ENCODE measurements around the gene RAP1GAP2. TPM values are rescaled to one million over a fixed set of nuclear protein-coding genes. Genes with fewer than 3 reads are reported as not detected.

Gene RAP1GAP2
- total and polyA plus RNA-seq, 10 donors: 1.2 to 32.7 (median 14.1) TPM

DNA sequence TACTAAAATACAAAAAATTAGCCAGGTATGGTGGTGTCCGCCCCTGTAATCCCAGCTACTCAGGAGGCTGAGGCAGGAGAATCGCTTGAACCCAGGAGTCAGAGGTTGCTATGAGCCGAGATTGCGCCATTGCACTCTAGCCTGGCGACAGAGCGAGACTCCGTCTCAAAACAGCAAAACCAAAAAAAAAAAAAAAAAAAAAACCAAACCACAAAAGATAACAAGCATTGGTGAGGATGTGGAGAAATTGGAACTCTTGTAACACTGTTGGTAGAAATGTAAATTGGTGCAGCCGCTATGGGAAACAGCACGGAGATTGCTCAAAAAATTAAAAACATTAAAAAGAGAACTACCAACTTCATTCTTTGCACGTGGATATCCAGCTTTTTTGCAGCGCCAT lies 147.7 kb downstream of the RAP1GAP2 start:
- H3K4me1 ChIP-seq: peaks cover 0 to 35% (median 6%) of the 10 kb centered on the region in 6 donors
- H3K4me3 ChIP-seq: no peak overlapping the region
- H3K9me3 ChIP-seq: no peaks in the 10 kb centered on the region
- H3K27me3 ChIP-seq (replicated peaks in 1 of 7): peaks cover 0 to 13% (median 0%) of the 10 kb centered on the region in 7 donors
- no peak for TF ChIP-seq POLR2AphosphoS5 (IDR thresholded peaks at IDR 0.05)
- TF ChIP-seq, protein P1, sequence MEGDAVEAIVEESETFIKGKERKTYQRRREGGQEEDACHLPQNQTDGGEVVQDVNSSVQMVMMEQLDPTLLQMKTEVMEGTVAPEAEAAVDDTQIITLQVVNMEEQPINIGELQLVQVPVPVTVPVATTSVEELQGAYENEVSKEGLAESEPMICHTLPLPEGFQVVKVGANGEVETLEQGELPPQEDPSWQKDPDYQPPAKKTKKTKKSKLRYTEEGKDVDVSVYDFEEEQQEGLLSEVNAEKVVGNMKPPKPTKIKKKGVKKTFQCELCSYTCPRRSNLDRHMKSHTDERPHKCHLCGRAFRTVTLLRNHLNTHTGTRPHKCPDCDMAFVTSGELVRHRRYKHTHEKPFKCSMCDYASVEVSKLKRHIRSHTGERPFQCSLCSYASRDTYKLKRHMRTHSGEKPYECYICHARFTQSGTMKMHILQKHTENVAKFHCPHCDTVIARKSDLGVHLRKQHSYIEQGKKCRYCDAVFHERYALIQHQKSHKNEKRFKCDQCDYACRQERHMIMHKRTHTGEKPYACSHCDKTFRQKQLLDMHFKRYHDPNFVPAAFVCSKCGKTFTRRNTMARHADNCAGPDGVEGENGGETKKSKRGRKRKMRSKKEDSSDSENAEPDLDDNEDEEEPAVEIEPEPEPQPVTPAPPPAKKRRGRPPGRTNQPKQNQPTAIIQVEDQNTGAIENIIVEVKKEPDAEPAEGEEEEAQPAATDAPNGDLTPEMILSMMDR (IDR thresholded peaks at IDR 0.05 in 8 of 11, conservative IDR thresholded peaks at IDR 0.05 in 3 of 11): no peak
- no peak for TF ChIP-seq POLR2A (IDR thresholded peaks at IDR 0.05)
- no peak for DNase-seq
- peak overlapping the region in 3 of 8 donors; percentile 42 to 43 (median 42) for H3K27ac ChIP-seq
- intact Hi-C loops (cut with DNase I; ENCODE audit: low total_unique reads): no loop called here
- WGBS, 5 donors: 47 to 66% (median 49%) methylated on average over 11 of the region's 11 CpGs
- H3K36me3 ChIP-seq: no peaks in the 10 kb centered on the region

GRCh38 chr17:2945299-2945698 lies 149.1 kb downstream of the RAP1GAP2 start:
- Histone ChIP-seq H3K9me3 (no peaks in the 10 kb centered on the region), H3K36me3 (no peaks in the 10 kb centered on the region), H3K4me1 (peaks cover 0 to 25% (median 6%) of the 10 kb centered on the region in 6 donors), H3K27me3 (replicated peaks in 1 of 7) (peaks cover 0 to 7% (median 0%) of the 10 kb centered on the region in 7 donors), H3K4me3 (no peak overlapping the region), H3K27ac (no peak overlapping the region)
- 30 to 40% (median 33%) methylated on average over 2 of the region's 2 CpGs for WGBS, 5 donors
- intact Hi-C loops (cut with DNase I; ENCODE audit: low total_unique reads): no loop called here
- no peak for DNase-seq
- TF ChIP-seq POLR2A (IDR thresholded peaks at IDR 0.05) (no peak), POLR2AphosphoS5 (IDR thresholded peaks at IDR 0.05) (no peak)
- TF ChIP-seq, protein P1 (IDR thresholded peaks at IDR 0.05 in 8 of 11, conservative IDR thresholded peaks at IDR 0.05 in 3 of 11): no peak

GRCh38 chr17:2946144-2946543 lies 149.9 kb downstream of the RAP1GAP2 start:
- WGBS, 5 donors: 65 to 85% (median 81%) methylated on average over 7 of the region's 7 CpGs
- TF ChIP-seq POLR2AphosphoS5 (IDR thresholded peaks at IDR 0.05) (no peak), POLR2A (IDR thresholded peaks at IDR 0.05) (no peak)
- TF ChIP-seq, protein P1 (IDR thresholded peaks at IDR 0.05 in 8 of 11, conservative IDR thresholded peaks at IDR 0.05 in 3 of 11): no peak
- intact Hi-C loops (cut with DNase I; ENCODE audit: low total_unique reads): no loop called here

GRCh38 chr17:2947588-2947950 lies 151.3 kb downstream of the RAP1GAP2 start:
- Histone ChIP-seq H3K27ac (no peak overlapping the region), H3K4me1 (peaks cover 0 to 25% (median 6%) of the 10 kb centered on the region in 6 donors), H3K27me3 (replicated peaks in 1 of 7) (peaks cover 0 to 5% (median 0%) of the 10 kb centered on the region in 7 donors), H3K36me3 (no peaks in the 10 kb centered on the region), H3K4me3 (no peak overlapping the region), H3K9me3 (no peaks in the 10 kb centered on the region)
- WGBS, 5 donors: 88 to 93% (median 90%) methylated on average over 15 of the region's 15 CpGs
- peak; percentile 7 for DNase-seq
- intact Hi-C loops (cut with DNase I; ENCODE audit: low total_unique reads): no loop called here
- TF ChIP-seq, protein P1 (IDR thresholded peaks at IDR 0.05 in 8 of 11, conservative IDR thresholded peaks at IDR 0.05 in 3 of 11): no peak
- TF ChIP-seq POLR2A (IDR thresholded peaks at IDR 0.05) (no peak), POLR2AphosphoS5 (IDR thresholded peaks at IDR 0.05) (no peak)

More at GRCh38 chr17:2946144-2946543, 149.9 kb downstream of the RAP1GAP2 start:
- H3K36me3 ChIP-seq: no peaks in the 10 kb centered on the region
- H3K27me3 ChIP-seq (replicated peaks in 1 of 7): peaks cover 0 to 5% (median 0%) of the 10 kb centered on the region in 7 donors
- no peaks in the 10 kb centered on the region for H3K9me3 ChIP-seq
- H3K4me3 ChIP-seq: no peak overlapping the region
- peak; percentile 1 for DNase-seq
- peaks cover 0 to 25% (median 6%) of the 10 kb centered on the region in 6 donors for H3K4me1 ChIP-seq
- no peak overlapping the region for H3K27ac ChIP-seq

Data from spleen (tissue), 11 donors.